ENCODE measurements around the gene TMEM25.

The TMEM25 gene

DNA sequence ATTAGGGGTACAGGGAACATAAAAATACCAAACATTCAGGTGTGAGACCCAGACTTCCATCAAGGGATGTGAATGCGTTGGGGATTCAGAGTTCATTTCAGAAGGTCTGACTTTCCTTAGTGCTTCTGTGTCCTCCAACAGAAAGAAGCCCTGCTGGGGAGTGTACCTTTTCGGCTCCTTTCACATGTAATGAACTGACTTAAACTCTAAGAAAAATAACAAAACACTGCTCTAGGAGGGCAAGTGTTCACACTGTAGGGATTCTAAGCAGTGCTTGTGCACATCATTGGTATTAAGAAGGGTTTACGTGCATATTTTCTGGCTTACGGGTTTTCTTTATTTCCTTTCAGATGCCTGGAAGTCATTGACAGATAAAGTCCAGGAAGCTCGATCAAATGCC, 19.4 kb upstream of the TMEM25 start:
- Histone ChIP-seq H3K36me3 (replicated peaks in 1 of 2; ENCODE audit: control insufficient read depth in 2 of 2, insufficient read depth in 2 of 2, low read length in 2 of 2) (peaks cover 48 to 96% of the 10 kb centered on the region in 2 donors), H3K18ac (ENCODE audit: low read length) (no peak overlapping the region), H2BK15ac (ENCODE audit: low read length) (no peak overlapping the region), H3K4me1 (ENCODE audit: control insufficient read depth in 2 of 2, insufficient read depth in 1 of 2, low read depth in 1 of 2, low read length in 2 of 2) (no peaks in the 10 kb centered on the region), H3K9ac (ENCODE audit: low read depth, low read length, poor library complexity) (no peak overlapping the region), H3K4ac (ENCODE audit: low read length) (no peak overlapping the region), H2BK12ac (ENCODE audit: low read length) (no peak overlapping the region), H3K9me3 (replicated peaks in 1 of 2; ENCODE audit: control insufficient read depth in 2 of 2, insufficient read depth in 1 of 2, low read depth in 1 of 2, low read length in 2 of 2) (no peaks in the 10 kb centered on the region), H3K4me2 (ENCODE audit: insufficient read depth, low read length, poor library complexity, severe bottlenecking) (no peak overlapping the region), H3K79me1 (ENCODE audit: low read depth, low read length) (no peaks in the 10 kb centered on the region), H2BK120ac (ENCODE audit: low read depth, low read length) (no peak overlapping the region), H2AFZ (ENCODE audit: low read length) (no peak overlapping the region), H3K27me3 (ENCODE audit: control insufficient read depth in 3 of 3, insufficient read depth in 3 of 3, low read depth in 1 of 3, low read length in 3 of 3) (no peaks in the 10 kb centered on the region), H2BK5ac (ENCODE audit: low read length) (no peak overlapping the region), H3K14ac (ENCODE audit: low read length) (no peak overlapping the region), H4K91ac (ENCODE audit: low read depth, low read length, poor library complexity) (no peak overlapping the region), H3K4me3 (ENCODE audit: low read length in 2 of 2) (no peak overlapping the region), H3K27ac (replicated peaks; ENCODE audit: low read length) (no peak overlapping the region), H3K23ac (ENCODE audit: low read depth, low read length, poor library complexity) (no peak overlapping the region), H2AK5ac (ENCODE audit: low read depth, low read length) (no peak overlapping the region), H4K8ac (ENCODE audit: low read depth, low read length) (no peak overlapping the region)
- WGBS, 2 donors (ENCODE audit: extremely low coverage in 2 of 2, insufficient read length in 2 of 2, insufficient replicate concordance in 1 of 2): no CpG with 5 or more reads among the region's 5 CpGs
- no peak for DNase-seq (ENCODE audit: low spot score)

DNA sequence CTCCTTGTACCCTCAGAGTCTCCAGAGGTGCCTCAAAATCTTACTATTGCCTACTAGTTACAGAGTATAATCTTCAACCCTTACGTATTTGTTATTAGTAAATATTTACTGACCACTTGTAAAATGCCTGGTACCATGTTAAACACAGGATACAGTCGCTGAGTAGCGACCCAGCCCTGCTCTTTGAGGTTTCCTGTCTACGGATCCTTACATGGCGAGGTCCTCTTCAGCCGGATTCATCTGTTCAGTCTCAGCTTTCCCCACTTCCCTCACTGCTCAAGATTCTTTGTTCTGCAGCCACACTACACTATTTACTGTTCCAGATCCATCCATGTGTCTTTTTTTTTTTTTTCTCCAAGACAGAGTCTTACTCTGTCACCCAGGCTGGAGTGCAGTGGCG, 16.9 kb upstream of the TMEM25 start:
- Histone ChIP-seq H3K23ac (ENCODE audit: low read depth, low read length, poor library complexity) (no peak overlapping the region), H2BK12ac (ENCODE audit: low read length) (no peak overlapping the region), H3K9me3 (replicated peaks in 1 of 2; ENCODE audit: control insufficient read depth in 2 of 2, insufficient read depth in 1 of 2, low read depth in 1 of 2, low read length in 2 of 2) (no peaks in the 10 kb centered on the region), H4K8ac (ENCODE audit: low read depth, low read length) (no peak overlapping the region), H3K9ac (ENCODE audit: low read depth, low read length, poor library complexity) (no peak overlapping the region), H3K4ac (ENCODE audit: low read length) (no peak overlapping the region), H3K4me3 (ENCODE audit: low read length in 2 of 2) (no peak overlapping the region), H3K27ac (replicated peaks; ENCODE audit: low read length) (no peak overlapping the region), H3K79me1 (ENCODE audit: low read depth, low read length) (no peaks in the 10 kb centered on the region), H2BK120ac (ENCODE audit: low read depth, low read length) (no peak overlapping the region), H2AK5ac (ENCODE audit: low read depth, low read length) (no peak overlapping the region), H3K4me1 (ENCODE audit: control insufficient read depth in 2 of 2, insufficient read depth in 1 of 2, low read depth in 1 of 2, low read length in 2 of 2) (no peaks in the 10 kb centered on the region), H2BK5ac (ENCODE audit: low read length) (no peak overlapping the region), H3K4me2 (ENCODE audit: insufficient read depth, low read length, poor library complexity, severe bottlenecking) (no peak overlapping the region), H3K18ac (ENCODE audit: low read length) (no peak overlapping the region), H3K36me3 (replicated peaks in 1 of 2; ENCODE audit: control insufficient read depth in 2 of 2, insufficient read depth in 2 of 2, low read length in 2 of 2) (peaks cover 47 to 90% of the 10 kb centered on the region in 2 donors), H3K27me3 (ENCODE audit: control insufficient read depth in 3 of 3, insufficient read depth in 3 of 3, low read depth in 1 of 3, low read length in 3 of 3) (no peaks in the 10 kb centered on the region), H4K91ac (ENCODE audit: low read depth, low read length, poor library complexity) (no peak overlapping the region), H2BK15ac (ENCODE audit: low read length) (no peak overlapping the region), H3K14ac (ENCODE audit: low read length) (no peak overlapping the region), H2AFZ (ENCODE audit: low read length) (no peak overlapping the region)
- no CpG with 5 or more reads among the region's 7 CpGs for WGBS, 2 donors (ENCODE audit: extremely low coverage in 2 of 2, insufficient read length in 2 of 2, insufficient replicate concordance in 1 of 2)
- DNase-seq (ENCODE audit: low spot score): no peak

DNA sequence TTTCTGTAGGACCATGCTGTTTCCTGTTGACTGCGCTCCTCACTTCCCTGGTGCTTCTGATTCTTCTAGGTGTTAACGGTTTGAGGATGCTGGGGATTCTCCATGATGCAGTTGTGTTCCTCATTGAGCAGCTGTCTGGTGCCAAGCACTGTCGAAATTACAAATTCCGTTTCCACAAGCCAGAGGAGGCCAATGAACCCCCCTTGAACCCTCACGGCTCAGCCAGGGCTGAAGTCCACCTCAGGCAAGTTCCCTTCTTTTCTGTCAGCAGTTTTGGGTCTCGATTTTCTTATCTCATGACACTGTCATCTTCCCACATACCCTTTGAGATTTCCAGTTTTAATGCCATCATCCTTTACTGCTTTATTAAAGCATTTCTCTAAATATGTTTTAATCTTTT, 11.4 kb upstream of the TMEM25 start:
- Histone ChIP-seq H3K27me3 (ENCODE audit: control insufficient read depth in 3 of 3, insufficient read depth in 3 of 3, low read depth in 1 of 3, low read length in 3 of 3) (no peaks in the 10 kb centered on the region), H4K91ac (ENCODE audit: low read depth, low read length, poor library complexity) (no peak overlapping the region), H3K14ac (ENCODE audit: low read length) (no peak overlapping the region), H3K4me2 (ENCODE audit: insufficient read depth, low read length, poor library complexity, severe bottlenecking) (no peak overlapping the region), H3K23ac (ENCODE audit: low read depth, low read length, poor library complexity) (no peak overlapping the region), H3K4ac (ENCODE audit: low read length) (no peak overlapping the region), H2BK5ac (ENCODE audit: low read length) (no peak overlapping the region), H3K27ac (replicated peaks; ENCODE audit: low read length) (no peak overlapping the region), H3K9ac (ENCODE audit: low read depth, low read length, poor library complexity) (no peak overlapping the region), H3K18ac (ENCODE audit: low read length) (no peak overlapping the region), H2AFZ (ENCODE audit: low read length) (no peak overlapping the region), H2AK5ac (ENCODE audit: low read depth, low read length) (no peak overlapping the region), H3K79me1 (ENCODE audit: low read depth, low read length) (no peaks in the 10 kb centered on the region), H3K36me3 (replicated peaks in 1 of 2; ENCODE audit: control insufficient read depth in 2 of 2, insufficient read depth in 2 of 2, low read length in 2 of 2) (peaks cover 63 to 91% of the 10 kb centered on the region in 2 donors), H2BK120ac (ENCODE audit: low read depth, low read length) (no peak overlapping the region), H3K4me3 (ENCODE audit: low read length in 2 of 2) (no peak overlapping the region), H3K4me1 (ENCODE audit: control insufficient read depth in 2 of 2, insufficient read depth in 1 of 2, low read depth in 1 of 2, low read length in 2 of 2) (no peaks in the 10 kb centered on the region), H4K8ac (ENCODE audit: low read depth, low read length) (no peak overlapping the region), H2BK12ac (ENCODE audit: low read length) (no peak overlapping the region), H2BK15ac (ENCODE audit: low read length) (no peak overlapping the region), H3K9me3 (replicated peaks in 1 of 2; ENCODE audit: control insufficient read depth in 2 of 2, insufficient read depth in 1 of 2, low read depth in 1 of 2, low read length in 2 of 2) (peaks cover 0 to 1% of the 10 kb centered on the region in 2 donors)
- DNase-seq (ENCODE audit: low spot score): no peak
- WGBS, 2 donors (ENCODE audit: extremely low coverage in 2 of 2, insufficient read length in 2 of 2, insufficient replicate concordance in 1 of 2): no CpG with 5 or more reads among the region's 6 CpGs

DNA sequence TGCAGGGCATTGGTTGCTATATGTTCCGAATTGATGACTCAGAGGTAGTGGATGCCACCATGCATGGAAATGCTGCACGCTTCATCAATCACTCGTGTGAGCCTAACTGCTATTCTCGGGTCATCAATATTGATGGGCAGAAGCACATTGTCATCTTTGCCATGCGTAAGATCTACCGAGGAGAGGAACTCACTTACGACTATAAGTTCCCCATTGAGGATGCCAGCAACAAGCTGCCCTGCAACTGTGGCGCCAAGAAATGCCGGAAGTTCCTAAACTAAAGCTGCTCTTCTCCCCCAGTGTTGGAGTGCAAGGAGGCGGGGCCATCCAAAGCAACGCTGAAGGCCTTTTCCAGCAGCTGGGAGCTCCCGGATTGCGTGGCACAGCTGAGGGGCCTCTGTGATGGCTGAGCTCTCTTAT, 9.1 kb upstream of the TMEM25 start:
- H3K36me3 ChIP-seq (replicated peaks in 1 of 2; ENCODE audit: control insufficient read depth in 2 of 2, insufficient read depth in 2 of 2, low read length in 2 of 2): peaks cover 54 to 91% of the 10 kb centered on the region in 2 donors
- H4K91ac ChIP-seq (ENCODE audit: low read depth, low read length, poor library complexity): no peak overlapping the region
- DNase-seq (ENCODE audit: low spot score): no peak
- WGBS, 2 donors (ENCODE audit: extremely low coverage in 2 of 2, insufficient read length in 2 of 2, insufficient replicate concordance in 1 of 2): no CpG with 5 or more reads among the region's 13 CpGs
- H2BK15ac ChIP-seq (ENCODE audit: low read length): no peak overlapping the region
- no peak overlapping the region for H2AFZ ChIP-seq (ENCODE audit: low read length)
- no peak overlapping the region for H2AK5ac ChIP-seq (ENCODE audit: low read depth, low read length)
- H3K27me3 ChIP-seq (ENCODE audit: control insufficient read depth in 3 of 3, insufficient read depth in 3 of 3, low read depth in 1 of 3, low read length in 3 of 3): no peaks in the 10 kb centered on the region
- no peak overlapping the region for H3K4me3 ChIP-seq (ENCODE audit: low read length in 2 of 2)
- no peak overlapping the region for H3K23ac ChIP-seq (ENCODE audit: low read depth, low read length, poor library complexity)
- H4K8ac ChIP-seq (ENCODE audit: low read depth, low read length): no peak overlapping the region
- no peak overlapping the region for H2BK5ac ChIP-seq (ENCODE audit: low read length)
- no peak overlapping the region for H3K4ac ChIP-seq (ENCODE audit: low read length)
- H3K9me3 ChIP-seq (replicated peaks in 1 of 2; ENCODE audit: control insufficient read depth in 2 of 2, insufficient read depth in 1 of 2, low read depth in 1 of 2, low read length in 2 of 2): peaks cover 0 to 1% of the 10 kb centered on the region in 2 donors
- H3K27ac ChIP-seq (replicated peaks; ENCODE audit: low read length): no peak overlapping the region
- no peak overlapping the region for H3K4me2 ChIP-seq (ENCODE audit: insufficient read depth, low read length, poor library complexity, severe bottlenecking)
- no peak overlapping the region for H3K14ac ChIP-seq (ENCODE audit: low read length)
- H2BK120ac ChIP-seq (ENCODE audit: low read depth, low read length): no peak overlapping the region
- H3K18ac ChIP-seq (ENCODE audit: low read length): no peak overlapping the region
- H3K9ac ChIP-seq (ENCODE audit: low read depth, low read length, poor library complexity): no peak overlapping the region
- no peak overlapping the region for H2BK12ac ChIP-seq (ENCODE audit: low read length)
- H3K4me1 ChIP-seq (ENCODE audit: control insufficient read depth in 2 of 2, insufficient read depth in 1 of 2, low read depth in 1 of 2, low read length in 2 of 2): no peaks in the 10 kb centered on the region
- no peaks in the 10 kb centered on the region for H3K79me1 ChIP-seq (ENCODE audit: low read depth, low read length)
